ENCODE data around the gene TMEM95.
A peak's percentile ranks its signal among the peaks of the same experiment; 100 is the strongest.

The TMEM95 gene

GRCh38 chr17:7355053-7355452 lies at the start of gene TMEM95:
TSS of gene TMEM95 (plus strand) at chr17:7355156. CDS start at chr17:7355205, 49 bp downstream.
- DNase-seq: no peak

GRCh38 chr17:7306911-7307685 lies 47.9 kb upstream of the TMEM95 start, which contains the start of gene EIF5A:
TSS of gene EIF5A (plus strand) at chr17:7307628. CDS start at chr17:7309636, 2,008 bp downstream.
- DNase-seq (peak; percentile 100), ATAC-seq (peak; percentile 84)

More at GRCh38 chr17:7355053-7355452, at the start of gene TMEM95:
- ATAC-seq: no peak

- DNase-seq (peak; percentile 62), ATAC-seq (no peak)
Measured at GRCh38 chr17:7307686-7308624, 47.0 kb upstream of the TMEM95 start.

GRCh38 chr17:7308625-7309433 lies 46.1 kb upstream of the TMEM95 start:
- DNase-seq (peak; percentile 81), ATAC-seq (peak; percentile 26)

GRCh38 chr17:7309628-7310027 lies 45.3 kb upstream of the TMEM95 start:
- DNase-seq (no peak), ATAC-seq (no peak)

GRCh38 chr17:7311110-7311705 lies 43.7 kb upstream of the TMEM95 start:
- DNase-seq: no peak
- no peak for ATAC-seq

- no peak for ATAC-seq
Measured at GRCh38 chr17:7312432-7313087, 42.4 kb upstream of the TMEM95 start.

GRCh38 chr17:7313088-7313889 lies 41.7 kb upstream of the TMEM95 start:
- ATAC-seq (peak; percentile 10), DNase-seq (no peak)

More at GRCh38 chr17:7312432-7313087, 42.4 kb upstream of the TMEM95 start:
- DNase-seq: no peak

- no peak for DNase-seq
- ATAC-seq: no peak
Measured at GRCh38 chr17:7313890-7314718, 40.9 kb upstream of the TMEM95 start.

- DNase-seq: peak; percentile 96
- peak; percentile 82 for ATAC-seq
Measured at GRCh38 chr17:7314719-7315569, 40.0 kb upstream of the TMEM95 start, which contains the start of gene GPS2. TSS of gene GPS2 (minus strand) at chr17:7315360. CDS start at chr17:7315052, 308 bp downstream.

- DNase-seq (no peak), ATAC-seq (no peak)
Measured at GRCh38 chr17:7315570-7316235, 39.3 kb upstream of the TMEM95 start.

- ATAC-seq (no peak), DNase-seq (no peak)
Measured at GRCh38 chr17:7317161-7317803, 37.7 kb upstream of the TMEM95 start.

- ATAC-seq (no peak), DNase-seq (no peak)
Measured at GRCh38 chr17:7318121-7318860, 36.7 kb upstream of the TMEM95 start.

GRCh38 chr17:7321466-7321865 lies 33.5 kb upstream of the TMEM95 start:
- DNase-seq (no peak), ATAC-seq (no peak)

GRCh38 chr17:7322520-7323194 lies 32.3 kb upstream of the TMEM95 start:
- ATAC-seq (no peak), DNase-seq (no peak)
